ENCODE results near the gene DAO. TPM values are rescaled to one million over a fixed set of nuclear protein-coding genes. Genes with fewer than 3 reads are reported as not detected.

Gene DAO
- total and polyA plus RNA-seq, 2 donors: 0.05 to 0.07 TPM

GRCh38 chr12:108939594-108939993, 59.7 kb downstream of the DAO start:
- Histone ChIP-seq H3K4me1 (ENCODE audit: control insufficient read depth in 2 of 2, insufficient read depth in 2 of 2, low read length in 2 of 2) (no peaks in the 10 kb centered on the region), H3K9me3 (ENCODE audit: control insufficient read depth in 2 of 2, insufficient read depth in 1 of 2, low read length in 1 of 2) (no peaks in the 10 kb centered on the region), H3K36me3 (ENCODE audit: control insufficient read depth in 2 of 2, insufficient read depth in 2 of 2, low read length in 1 of 2) (no peaks in the 10 kb centered on the region), H3K27ac (ENCODE audit: low read depth in 1 of 2, low read length in 1 of 2) (no peak overlapping the region), H3K27me3 (ENCODE audit: control insufficient read depth in 2 of 2, insufficient read depth in 1 of 2, low read length in 1 of 2) (no peaks in the 10 kb centered on the region), H3K4me3 (ENCODE audit: low read length in 2 of 2) (no peak overlapping the region)
- 13% methylated on average over 1 of the region's 1 CpG for WGBS
- DNase-seq (ENCODE audit: low read depth in 6 of 9, low spot score in 9 of 9): peak in 8 of 9 donors; percentile 5 to 53 (median 10)

- H3K27ac ChIP-seq (ENCODE audit: low read depth in 1 of 2, low read length in 1 of 2): no peak overlapping the region
- H3K36me3 ChIP-seq (ENCODE audit: control insufficient read depth in 2 of 2, insufficient read depth in 2 of 2, low read length in 1 of 2): no peaks in the 10 kb centered on the region
- H3K4me1 ChIP-seq (ENCODE audit: control insufficient read depth in 2 of 2, insufficient read depth in 2 of 2, low read length in 2 of 2): no peaks in the 10 kb centered on the region
Measured at GRCh38 chr12:108940138-108940537, 60.2 kb downstream of the DAO start.

GRCh38 chr12:108947097-108947496, 67.2 kb downstream of the DAO start:
- Histone ChIP-seq H3K4me3 (ENCODE audit: low read length in 2 of 2) (no peak overlapping the region), H3K4me1 (ENCODE audit: control insufficient read depth in 2 of 2, insufficient read depth in 2 of 2, low read length in 2 of 2) (no peaks in the 10 kb centered on the region), H3K36me3 (ENCODE audit: control insufficient read depth in 2 of 2, insufficient read depth in 2 of 2, low read length in 1 of 2) (no peaks in the 10 kb centered on the region), H3K27ac (ENCODE audit: low read depth in 1 of 2, low read length in 1 of 2) (no peak overlapping the region), H3K27me3 (ENCODE audit: control insufficient read depth in 2 of 2, insufficient read depth in 1 of 2, low read length in 1 of 2) (no peaks in the 10 kb centered on the region), H3K9me3 (ENCODE audit: control insufficient read depth in 2 of 2, insufficient read depth in 1 of 2, low read length in 1 of 2) (no peaks in the 10 kb centered on the region)
- DNase-seq (ENCODE audit: low read depth in 6 of 9, low spot score in 9 of 9): no peak
- WGBS: 87% methylated on average over 1 of the region's 1 CpG

More at GRCh38 chr12:108940138-108940537, 60.2 kb downstream of the DAO start:
- Histone ChIP-seq H3K9me3 (ENCODE audit: control insufficient read depth in 2 of 2, insufficient read depth in 1 of 2, low read length in 1 of 2) (no peaks in the 10 kb centered on the region), H3K27me3 (ENCODE audit: control insufficient read depth in 2 of 2, insufficient read depth in 1 of 2, low read length in 1 of 2) (no peaks in the 10 kb centered on the region), H3K4me3 (ENCODE audit: low read length in 2 of 2) (no peak overlapping the region)
- DNase-seq (ENCODE audit: low read depth in 6 of 9, low spot score in 9 of 9): no peak
- 38% methylated on average over 1 of the region's 1 CpG for WGBS

GRCh38 chr12:108948367-108948766, 68.5 kb downstream of the DAO start:
- H3K27ac ChIP-seq (ENCODE audit: low read depth in 1 of 2, low read length in 1 of 2): no peak overlapping the region
- no peak for DNase-seq (ENCODE audit: low read depth in 6 of 9, low spot score in 9 of 9)
- H3K4me3 ChIP-seq (ENCODE audit: low read length in 2 of 2): no peak overlapping the region
- H3K27me3 ChIP-seq (ENCODE audit: control insufficient read depth in 2 of 2, insufficient read depth in 1 of 2, low read length in 1 of 2): no peaks in the 10 kb centered on the region
- H3K9me3 ChIP-seq (ENCODE audit: control insufficient read depth in 2 of 2, insufficient read depth in 1 of 2, low read length in 1 of 2): no peaks in the 10 kb centered on the region
- H3K36me3 ChIP-seq (ENCODE audit: control insufficient read depth in 2 of 2, insufficient read depth in 2 of 2, low read length in 1 of 2): no peaks in the 10 kb centered on the region
- H3K4me1 ChIP-seq (ENCODE audit: control insufficient read depth in 2 of 2, insufficient read depth in 2 of 2, low read length in 2 of 2): no peaks in the 10 kb centered on the region

- no peaks in the 10 kb centered on the region for H3K4me1 ChIP-seq (ENCODE audit: control insufficient read depth in 2 of 2, insufficient read depth in 2 of 2, low read length in 2 of 2)
- H3K4me3 ChIP-seq (ENCODE audit: low read length in 2 of 2): no peak overlapping the region
- H3K27me3 ChIP-seq (ENCODE audit: control insufficient read depth in 2 of 2, insufficient read depth in 1 of 2, low read length in 1 of 2): no peaks in the 10 kb centered on the region
- WGBS: 96% methylated on average over 1 of the region's 1 CpG
- H3K36me3 ChIP-seq (ENCODE audit: control insufficient read depth in 2 of 2, insufficient read depth in 2 of 2, low read length in 1 of 2): no peaks in the 10 kb centered on the region
- no peak for DNase-seq (ENCODE audit: low read depth in 6 of 9, low spot score in 9 of 9)
- no peaks in the 10 kb centered on the region for H3K9me3 ChIP-seq (ENCODE audit: control insufficient read depth in 2 of 2, insufficient read depth in 1 of 2, low read length in 1 of 2)
- H3K27ac ChIP-seq (ENCODE audit: low read depth in 1 of 2, low read length in 1 of 2): no peak overlapping the region
Measured at GRCh38 chr12:108949976-108950375, 70.1 kb downstream of the DAO start.

Other genes with a start within 250 kb of the DAO start
- 69.6 TPM for gene SELPLG, start 246.2 kb upstream of the DAO start, total RNA-seq
- 28.0 TPM for gene SELPLG, start 246.2 kb upstream of the DAO start, polyA plus RNA-seq
- 24.6 TPM for gene CORO1C, start 148.6 kb upstream of the DAO start, total RNA-seq
- 35.4 TPM for gene CORO1C, start 148.6 kb upstream of the DAO start, polyA plus RNA-seq
- gene SSH1, start 22.5 kb upstream of the DAO start, total RNA-seq: 2.8 TPM
- gene SSH1, start 22.5 kb upstream of the DAO start, polyA plus RNA-seq: 5.1 TPM
- gene SVOP, start 141.0 kb downstream of the DAO start, total RNA-seq: 0.05 TPM
- 0.14 TPM for gene SVOP, start 141.0 kb downstream of the DAO start, polyA plus RNA-seq
- 6.0 TPM for gene USP30, start 172.5 kb downstream of the DAO start, total RNA-seq
- gene USP30, start 172.5 kb downstream of the DAO start, polyA plus RNA-seq: 9.1 TPM
- 15.5 TPM for gene ALKBH2, start 213.4 kb downstream of the DAO start, total RNA-seq
- gene ALKBH2, start 213.4 kb downstream of the DAO start, polyA plus RNA-seq: 25.9 TPM
- 22.3 TPM for gene UNG, start 217.5 kb downstream of the DAO start, total RNA-seq
- 14.1 TPM for gene UNG, start 217.5 kb downstream of the DAO start, polyA plus RNA-seq
- gene ACACB, start 236.5 kb downstream of the DAO start, total RNA-seq: 2.0 TPM
- gene ACACB, start 236.5 kb downstream of the DAO start, polyA plus RNA-seq: 9.5 TPM

All from thymus (tissue), 11 donors.